ENCODE data around the gene CLCN1. TPM values are rescaled to one million over a fixed set of nuclear protein-coding genes. Genes with fewer than 3 reads are reported as not detected.

CLCN1 gene
- total RNA-seq, 2 donors from 2014 or later: not detected

DNA sequence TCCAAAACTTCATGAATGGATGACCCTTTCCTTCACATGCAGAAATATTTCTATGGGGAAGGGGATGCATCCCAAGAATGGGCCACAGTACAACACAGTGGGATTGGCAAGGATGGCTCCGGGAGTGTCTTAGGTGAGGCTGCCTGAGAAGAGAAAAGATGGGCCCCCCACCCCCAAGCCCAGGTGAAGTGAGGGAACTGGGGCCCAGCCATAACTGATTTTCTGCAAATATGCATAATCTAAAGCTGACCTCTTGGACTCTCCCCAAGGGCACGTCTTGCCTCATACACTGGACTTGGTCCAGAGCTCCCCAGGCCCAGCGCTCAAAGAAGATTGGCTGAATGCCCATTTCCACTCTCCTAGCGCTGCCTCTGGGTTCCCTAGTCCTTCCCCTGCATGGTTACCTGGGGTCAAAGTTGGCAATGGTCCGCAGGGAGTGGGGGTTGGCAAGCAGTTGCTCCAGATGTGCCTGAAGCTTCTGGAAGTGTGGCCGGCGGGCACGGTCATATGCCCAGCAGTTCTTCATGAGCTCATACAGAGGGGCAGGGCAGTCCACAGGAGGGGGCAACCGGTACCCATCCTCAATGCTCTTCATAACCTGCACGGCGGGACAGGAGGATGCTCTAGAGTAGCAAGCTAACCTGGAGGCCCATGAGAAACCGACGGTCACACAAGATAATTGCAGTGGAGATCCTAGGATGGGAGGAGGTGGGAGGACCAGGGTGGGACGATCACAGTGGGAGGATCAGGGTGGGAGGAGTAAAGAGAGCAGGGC lies 77.5 kb downstream of the CLCN1 start:
- Histone ChIP-seq H3K4me3 (no peak overlapping the region), H3K36me3 (peaks cover 39% of the 10 kb centered on the region), H3K9me3 (no peaks in the 10 kb centered on the region), H3K4me1 (peaks cover 0 to 80% of the 10 kb centered on the region in 2 donors), H3K27ac (no peak overlapping the region), H3K27me3 (no peaks in the 10 kb centered on the region)
- TF ChIP-seq, protein P1, sequence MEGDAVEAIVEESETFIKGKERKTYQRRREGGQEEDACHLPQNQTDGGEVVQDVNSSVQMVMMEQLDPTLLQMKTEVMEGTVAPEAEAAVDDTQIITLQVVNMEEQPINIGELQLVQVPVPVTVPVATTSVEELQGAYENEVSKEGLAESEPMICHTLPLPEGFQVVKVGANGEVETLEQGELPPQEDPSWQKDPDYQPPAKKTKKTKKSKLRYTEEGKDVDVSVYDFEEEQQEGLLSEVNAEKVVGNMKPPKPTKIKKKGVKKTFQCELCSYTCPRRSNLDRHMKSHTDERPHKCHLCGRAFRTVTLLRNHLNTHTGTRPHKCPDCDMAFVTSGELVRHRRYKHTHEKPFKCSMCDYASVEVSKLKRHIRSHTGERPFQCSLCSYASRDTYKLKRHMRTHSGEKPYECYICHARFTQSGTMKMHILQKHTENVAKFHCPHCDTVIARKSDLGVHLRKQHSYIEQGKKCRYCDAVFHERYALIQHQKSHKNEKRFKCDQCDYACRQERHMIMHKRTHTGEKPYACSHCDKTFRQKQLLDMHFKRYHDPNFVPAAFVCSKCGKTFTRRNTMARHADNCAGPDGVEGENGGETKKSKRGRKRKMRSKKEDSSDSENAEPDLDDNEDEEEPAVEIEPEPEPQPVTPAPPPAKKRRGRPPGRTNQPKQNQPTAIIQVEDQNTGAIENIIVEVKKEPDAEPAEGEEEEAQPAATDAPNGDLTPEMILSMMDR (IDR thresholded peaks at IDR 0.05): no peak
- no peak for DNase-seq (ENCODE audit: low spot score)

DNA sequence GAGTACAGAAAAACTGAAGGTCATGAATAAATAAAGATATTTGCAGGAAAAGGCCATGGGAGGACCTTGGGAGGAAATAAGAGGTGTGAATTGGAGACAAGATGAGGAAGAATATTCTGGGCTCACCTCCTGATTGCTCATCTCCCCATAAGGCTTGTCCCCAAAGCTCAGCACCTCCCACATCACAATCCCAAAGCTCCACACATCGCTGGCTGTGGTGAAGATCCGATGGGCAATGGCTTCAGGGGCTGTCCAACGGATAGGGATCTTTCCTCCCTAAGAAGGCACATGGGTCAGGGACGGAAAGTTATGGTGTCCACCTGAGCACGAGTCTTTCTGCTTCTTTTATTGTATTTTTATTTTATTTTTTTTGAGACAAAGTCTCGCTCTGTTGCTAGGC lies 78.2 kb downstream of the CLCN1 start:
- H3K36me3 ChIP-seq: peaks cover 33% of the 10 kb centered on the region
- TF ChIP-seq, protein P1 (IDR thresholded peaks at IDR 0.05): no peak
- no peaks in the 10 kb centered on the region for H3K27me3 ChIP-seq
- H3K9me3 ChIP-seq: no peaks in the 10 kb centered on the region
- no peak overlapping the region for H3K27ac ChIP-seq
- H3K4me1 ChIP-seq: peaks cover 0 to 75% of the 10 kb centered on the region in 2 donors
- H3K4me3 ChIP-seq: no peak overlapping the region
- DNase-seq (ENCODE audit: low spot score): no peak

DNA sequence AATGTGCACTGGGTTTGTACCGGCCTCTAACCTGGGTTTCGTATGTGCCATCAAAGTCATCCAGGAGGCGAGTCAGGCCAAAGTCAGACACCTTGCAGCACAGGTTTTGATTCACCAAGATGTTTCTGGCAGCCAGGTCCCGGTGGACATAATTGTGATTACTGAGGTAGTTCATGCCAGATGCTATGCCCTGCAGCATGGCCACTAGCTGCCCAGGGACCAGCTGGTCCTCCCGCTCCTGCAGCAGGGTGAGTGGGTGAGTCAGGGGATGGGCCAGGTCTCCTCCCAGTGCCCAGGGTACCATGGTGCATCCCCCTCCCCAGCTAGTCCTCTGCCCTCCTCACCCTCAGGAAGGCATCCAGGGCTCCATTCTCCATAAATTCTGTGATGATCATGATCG lies 78.9 kb downstream of the CLCN1 start:
- no peak overlapping the region for H3K27ac ChIP-seq
- peaks cover 0 to 68% of the 10 kb centered on the region in 2 donors for H3K4me1 ChIP-seq
- no peaks in the 10 kb centered on the region for H3K27me3 ChIP-seq
- TF ChIP-seq, protein P1 (IDR thresholded peaks at IDR 0.05): no peak
- no peak overlapping the region for H3K4me3 ChIP-seq
- no peaks in the 10 kb centered on the region for H3K9me3 ChIP-seq
- peaks cover 26% of the 10 kb centered on the region for H3K36me3 ChIP-seq
- DNase-seq (ENCODE audit: low spot score): no peak

DNA sequence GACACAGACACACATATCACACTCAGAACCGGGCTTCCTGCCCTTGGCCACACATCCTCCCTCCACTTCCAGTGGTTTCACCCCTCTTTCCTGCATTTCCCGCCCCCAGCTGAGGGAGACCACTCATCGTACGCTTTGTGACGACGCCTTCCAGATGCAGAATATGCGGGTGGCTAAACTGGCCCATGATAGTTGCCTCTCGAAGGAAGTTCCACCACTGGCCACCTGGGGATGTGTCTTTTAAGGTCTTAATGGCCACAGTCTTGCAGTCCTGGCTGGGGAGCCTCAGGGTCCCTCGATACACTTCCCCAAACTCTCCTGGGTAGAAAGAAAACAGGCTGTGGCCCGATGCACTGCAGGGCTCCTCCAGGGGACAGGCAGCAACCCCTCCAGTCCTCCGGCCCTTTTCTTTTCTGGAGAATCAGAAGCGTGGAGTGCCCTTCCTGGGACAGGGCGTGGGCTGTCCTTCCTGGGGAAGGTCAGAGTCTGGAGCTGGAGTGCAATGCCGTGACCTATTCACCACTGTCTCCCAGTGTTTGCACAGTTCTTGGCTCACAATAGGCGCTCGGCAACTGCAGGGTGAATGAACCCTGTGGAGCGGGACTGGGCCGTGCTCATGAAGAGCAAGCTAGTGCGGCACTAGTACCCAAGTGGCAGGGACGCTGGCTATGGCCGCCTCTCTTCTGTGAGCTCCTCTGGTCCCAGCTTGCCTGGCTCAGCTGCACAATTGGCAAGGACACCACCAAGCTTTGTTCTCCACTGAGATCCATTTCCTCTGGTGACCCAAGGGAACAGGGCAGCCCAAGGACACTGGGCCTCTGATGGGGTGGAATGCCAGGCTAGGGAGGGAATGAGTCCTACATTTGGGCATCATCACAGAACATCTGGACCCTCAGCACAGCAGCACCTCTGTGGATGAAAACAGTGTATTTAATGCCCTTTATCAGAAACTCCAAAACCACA lies 79.6 kb downstream of the CLCN1 start:
- Histone ChIP-seq H3K4me1 (peaks cover 0 to 61% of the 10 kb centered on the region in 2 donors), H3K4me3 (no peak overlapping the region), H3K27me3 (no peaks in the 10 kb centered on the region), H3K36me3 (peaks cover 19% of the 10 kb centered on the region), H3K27ac (no peak overlapping the region), H3K9me3 (no peaks in the 10 kb centered on the region)
- no peak for DNase-seq (ENCODE audit: low spot score)
- TF ChIP-seq, protein P1 (IDR thresholded peaks at IDR 0.05): no peak

DNA sequence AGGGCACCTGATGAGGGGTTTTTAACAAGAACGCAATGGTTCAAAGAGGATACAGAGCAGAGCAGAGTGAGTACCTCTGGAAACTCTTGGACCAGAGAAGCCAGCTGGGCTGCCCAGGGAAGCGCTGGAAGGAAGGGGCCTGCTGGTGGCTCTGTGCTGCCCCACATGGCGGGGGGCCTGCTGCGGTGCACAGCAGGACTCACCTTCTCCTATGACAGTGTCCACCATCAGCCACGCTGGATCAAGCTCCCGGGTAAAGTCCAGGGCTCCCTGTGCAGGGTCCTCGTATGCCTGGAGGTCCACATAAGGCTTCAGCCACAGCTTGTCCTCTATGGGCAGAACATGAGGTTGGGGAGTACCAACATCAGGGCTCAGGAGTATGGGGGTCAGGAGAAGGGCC lies 80.3 kb downstream of the CLCN1 start:
- Histone ChIP-seq H3K36me3 (peaks cover 12% of the 10 kb centered on the region), H3K27ac (no peak overlapping the region), H3K4me1 (peaks cover 0 to 54% of the 10 kb centered on the region in 2 donors), H3K27me3 (no peaks in the 10 kb centered on the region), H3K9me3 (no peaks in the 10 kb centered on the region), H3K4me3 (no peak overlapping the region)
- TF ChIP-seq, protein P1 (IDR thresholded peaks at IDR 0.05): no peak
- DNase-seq (ENCODE audit: low spot score): no peak
